GM18507 (cell line): ENCODE measurements around the gene CRYBG1.

ENCODE experiments used
- DNase-seq: peaks from one replicate; pipeline ENCODE4 v3.0.0; 2011; ENCODE audit warnings: low read depth; ENCODE audit not compliant: insufficient read length; ENCODE audit errors: extremely low spot score
- FAIRE-seq: peaks from 2 replicates; lab custom pipeline; 2011; peaks lifted over from hg19 to GRCh38; lab: Jason Lieb, UNC

Gene CRYBG1

GRCh38 chr6:106611030-106611429 is 250.5 kb downstream of the CRYBG1 start:
- FAIRE-seq: no peak
- DNase-seq: no peak

GRCh38 chr6:106612671-106613416 is 252.3 kb downstream of the CRYBG1 start:
- peak; percentile 9 for FAIRE-seq
- DNase-seq: no peak

GRCh38 chr6:106613590-106613989 is 253.1 kb downstream of the CRYBG1 start:
- DNase-seq: no peak

GRCh38 chr6:106614166-106614565 is 253.6 kb downstream of the CRYBG1 start:
- FAIRE-seq: peak; percentile 31
- DNase-seq: no peak

More at GRCh38 chr6:106613590-106613989, 253.1 kb downstream of the CRYBG1 start:
- FAIRE-seq: no peak

GRCh38 chr6:106614592-106615257 is 254.2 kb downstream of the CRYBG1 start:
- DNase-seq (no peak), FAIRE-seq (peak; percentile 9)

GRCh38 chr6:106617302-106617701 is 256.8 kb downstream of the CRYBG1 start:
- FAIRE-seq (peak; percentile 84), DNase-seq (no peak)

- FAIRE-seq: no peak
- no peak for DNase-seq
Observed at GRCh38 chr6:106617857-106618256, 257.3 kb downstream of the CRYBG1 start.

GRCh38 chr6:106618324-106618723 is 257.8 kb downstream of the CRYBG1 start:
- DNase-seq (no peak), FAIRE-seq (peak; percentile 49)

GRCh38 chr6:106619223-106619622 is 258.7 kb downstream of the CRYBG1 start:
- FAIRE-seq (no peak), DNase-seq (no peak)

- FAIRE-seq (no peak), DNase-seq (no peak)
Observed at GRCh38 chr6:106620931-106621672, 260.6 kb downstream of the CRYBG1 start.
